ENCODE measurements around the gene PI4K2A. TPM values are rescaled to one million over a fixed set of nuclear protein-coding genes. Genes with fewer than 3 reads are reported as not detected.
A peak's percentile ranks its signal among the peaks of the same experiment; 100 is the strongest.
"Not testable (repeated sequence)": the region's sequence is repeated elsewhere in the genome, so short reads cannot be mapped to it uniquely, and the experiment has no call there.

Gene PI4K2A
- total RNA-seq, 2 donors from 2014 or later, result 18.0 to 22.9 TPM

DNA sequence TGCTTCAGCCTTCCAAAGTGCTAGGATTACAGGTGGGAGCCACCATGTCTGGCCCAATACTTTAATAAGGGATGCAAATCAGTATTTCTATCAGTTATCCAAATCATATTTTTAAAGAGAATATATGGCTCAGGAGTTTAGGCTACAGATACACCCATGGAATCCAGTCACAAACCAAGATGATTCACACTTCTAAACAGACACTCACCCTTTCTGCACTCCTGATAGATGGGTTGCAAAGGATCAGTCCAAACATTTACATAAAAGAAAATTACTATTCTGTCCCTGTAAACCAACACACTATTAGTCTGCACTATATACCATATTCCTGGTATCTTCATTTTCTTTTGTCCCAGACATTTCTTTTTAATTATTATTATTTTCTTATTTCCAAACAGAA is 9.4 kb upstream of the PI4K2A start:
- H3K27me3 ChIP-seq (replicated peaks; ENCODE audit: insufficient read depth), result no peaks in the 10 kb centered on the region
- ATAC-seq (ENCODE audit: insufficient number of reproducible peaks, low FRiP score, low read depth) (no peak), DNase-seq (ENCODE audit: low spot score) (no peak)
- H3K4me1 ChIP-seq (ENCODE audit: control insufficient read depth in 1 of 2, low read depth in 2 of 2), result peaks cover 4 to 13% of the 10 kb centered on the region in 2 donors
- no peak overlapping the region for H3K4me3 ChIP-seq
- no peaks in the 10 kb centered on the region for H3K36me3 ChIP-seq
- no peaks in the 10 kb centered on the region for H3K9me3 ChIP-seq
- TF ChIP-seq, protein P1, sequence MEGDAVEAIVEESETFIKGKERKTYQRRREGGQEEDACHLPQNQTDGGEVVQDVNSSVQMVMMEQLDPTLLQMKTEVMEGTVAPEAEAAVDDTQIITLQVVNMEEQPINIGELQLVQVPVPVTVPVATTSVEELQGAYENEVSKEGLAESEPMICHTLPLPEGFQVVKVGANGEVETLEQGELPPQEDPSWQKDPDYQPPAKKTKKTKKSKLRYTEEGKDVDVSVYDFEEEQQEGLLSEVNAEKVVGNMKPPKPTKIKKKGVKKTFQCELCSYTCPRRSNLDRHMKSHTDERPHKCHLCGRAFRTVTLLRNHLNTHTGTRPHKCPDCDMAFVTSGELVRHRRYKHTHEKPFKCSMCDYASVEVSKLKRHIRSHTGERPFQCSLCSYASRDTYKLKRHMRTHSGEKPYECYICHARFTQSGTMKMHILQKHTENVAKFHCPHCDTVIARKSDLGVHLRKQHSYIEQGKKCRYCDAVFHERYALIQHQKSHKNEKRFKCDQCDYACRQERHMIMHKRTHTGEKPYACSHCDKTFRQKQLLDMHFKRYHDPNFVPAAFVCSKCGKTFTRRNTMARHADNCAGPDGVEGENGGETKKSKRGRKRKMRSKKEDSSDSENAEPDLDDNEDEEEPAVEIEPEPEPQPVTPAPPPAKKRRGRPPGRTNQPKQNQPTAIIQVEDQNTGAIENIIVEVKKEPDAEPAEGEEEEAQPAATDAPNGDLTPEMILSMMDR (IDR thresholded peaks at IDR 0.05), result no peak
- H3K27ac ChIP-seq, result no peak overlapping the region

DNA sequence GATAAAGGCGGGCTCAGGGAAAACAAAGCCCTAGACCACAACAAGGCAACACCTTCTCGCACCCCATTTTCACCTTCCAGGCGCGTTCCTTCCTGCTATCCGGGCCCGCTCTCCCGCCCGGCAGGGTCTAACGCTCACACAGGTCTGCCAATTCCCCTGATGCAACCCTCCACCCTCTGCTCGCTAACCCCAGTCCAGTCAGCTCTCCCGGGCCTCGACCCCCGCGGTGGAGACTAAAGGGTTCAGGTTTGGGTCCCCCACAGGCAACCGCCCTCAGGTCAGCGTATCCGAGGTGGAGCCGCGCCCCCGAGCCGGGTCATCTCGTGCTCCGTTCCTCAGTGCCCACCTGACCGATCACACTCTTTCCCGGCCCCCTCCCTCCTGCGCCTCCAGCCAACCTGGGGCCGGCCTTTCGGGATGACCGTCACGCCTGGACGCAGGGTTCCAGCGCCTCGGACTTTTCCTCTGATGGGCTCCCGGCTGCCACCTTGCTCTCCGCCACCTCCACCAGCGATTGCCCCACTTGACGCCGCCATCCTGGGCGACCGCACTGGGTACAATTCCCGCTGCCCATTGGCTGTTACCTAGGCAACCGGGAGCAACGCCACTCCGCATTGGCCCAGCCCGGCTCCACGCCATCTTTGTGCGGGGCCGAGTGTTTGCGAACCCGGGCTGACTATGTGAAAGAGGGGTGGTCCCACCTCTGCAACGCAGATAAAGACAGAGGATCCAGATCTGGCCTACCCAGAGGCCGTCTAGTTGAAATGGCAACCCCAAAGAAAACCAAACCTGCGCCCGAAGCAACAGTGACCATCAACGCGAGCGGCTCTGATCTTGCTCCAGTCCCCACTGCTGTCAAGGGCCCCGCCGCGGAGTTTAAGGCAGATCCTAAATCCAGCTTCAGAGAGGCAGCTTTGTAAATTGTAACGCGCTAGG is 7.3 kb upstream of the PI4K2A start, which contains the start of gene MORN4:
TSS of gene MORN4 (minus strand) at position 552 of the 936 bp plus-strand sequence. CDS start 13,847 bp downstream, outside the sequence.
- DNase-seq (ENCODE audit: low spot score), result peak; percentile 80
- no peak within 1 kb of the TSS for H3K27ac ChIP-seq
- TF ChIP-seq, protein P1 (IDR thresholded peaks at IDR 0.05), result no peak
- H3K4me3 ChIP-seq, result peak within 1 kb of the TSS; percentile 87
- ATAC-seq (ENCODE audit: insufficient number of reproducible peaks, low FRiP score, low read depth), result peak; percentile 87
- no peaks in the 10 kb centered on the region for H3K27me3 ChIP-seq (replicated peaks; ENCODE audit: insufficient read depth)
- peaks cover 4 to 8% of the 10 kb centered on the region in 2 donors for H3K4me1 ChIP-seq (ENCODE audit: control insufficient read depth in 1 of 2, low read depth in 2 of 2)
- H3K9me3 ChIP-seq, result no peaks in the 10 kb centered on the region
- no peaks in the 10 kb centered on the region for H3K36me3 ChIP-seq

DNA sequence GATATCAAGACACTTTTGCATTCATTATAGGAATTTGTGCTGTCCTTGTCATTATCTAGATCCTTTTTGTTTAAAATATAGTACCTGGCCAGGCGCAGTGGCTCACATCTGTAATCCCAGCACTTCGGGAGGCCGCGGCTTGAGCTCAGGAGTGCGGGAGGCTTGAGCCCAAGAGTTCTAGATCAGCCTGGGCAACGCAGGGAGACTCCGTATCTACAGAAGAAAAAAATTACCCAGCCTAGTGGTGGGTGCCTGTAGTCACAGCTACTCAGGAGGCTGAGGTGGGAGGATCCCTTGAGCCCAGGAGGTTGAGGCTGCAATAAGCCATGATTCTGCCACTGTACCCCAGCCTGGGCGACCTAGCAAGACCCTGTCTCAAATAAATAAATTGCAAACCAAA is 6.5 kb upstream of the PI4K2A start:
- ATAC-seq (ENCODE audit: insufficient number of reproducible peaks, low FRiP score, low read depth), result no peak
- H3K27ac ChIP-seq, result no peak overlapping the region

DNA sequence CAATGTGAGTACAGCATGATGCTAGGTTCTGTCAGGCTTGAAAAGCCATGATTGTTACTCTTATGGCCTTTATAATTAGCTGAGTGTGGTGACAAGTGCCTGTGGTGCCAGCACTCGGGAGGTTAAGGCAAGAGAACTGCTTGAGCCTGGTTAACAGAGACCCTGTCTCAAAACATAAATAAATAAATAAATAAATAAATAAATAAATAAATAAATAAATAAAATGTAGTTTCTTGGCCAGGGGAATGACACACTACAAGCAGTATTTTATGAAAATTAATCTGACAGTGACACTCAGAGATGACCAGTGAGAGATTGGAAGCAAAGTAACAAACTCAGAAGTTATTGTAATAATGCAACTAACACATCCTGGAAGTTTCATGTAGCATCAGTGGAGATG is 4.9 kb upstream of the PI4K2A start:
- ATAC-seq (ENCODE audit: insufficient number of reproducible peaks, low FRiP score, low read depth), result no peak

More for the DNA sequence above, 6.5 kb upstream of the PI4K2A start:
- Histone ChIP-seq H3K27me3 (replicated peaks; ENCODE audit: insufficient read depth) (no peaks in the 10 kb centered on the region), H3K9me3 (no peaks in the 10 kb centered on the region), H3K36me3 (no peaks in the 10 kb centered on the region), H3K4me1 (ENCODE audit: control insufficient read depth in 1 of 2, low read depth in 2 of 2) (peaks cover 4 to 8% of the 10 kb centered on the region in 2 donors), H3K4me3 (peak overlapping the region; percentile 87)
- no peak for DNase-seq (ENCODE audit: low spot score)
- TF ChIP-seq, protein P1 (IDR thresholded peaks at IDR 0.05), result no peak

DNA sequence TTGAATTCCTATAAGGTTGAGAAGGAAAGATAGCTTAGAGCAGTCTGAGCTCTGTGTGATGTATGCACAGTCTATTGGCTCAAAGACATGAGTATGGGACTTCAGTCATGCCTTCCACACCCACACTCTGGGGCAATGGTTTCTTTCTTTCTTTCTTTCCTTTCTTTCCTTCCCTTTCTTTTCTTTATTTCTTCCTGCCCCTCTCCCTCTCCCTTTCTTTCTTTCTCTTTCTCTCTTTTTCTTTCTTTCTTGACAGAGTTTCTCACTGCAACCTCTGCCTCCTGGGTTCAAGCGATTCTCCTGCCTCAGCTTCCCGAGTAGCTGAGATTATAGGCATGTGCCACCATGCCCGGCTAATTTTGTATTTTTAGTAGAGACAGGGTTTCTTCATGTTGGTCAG is 1.4 kb upstream of the PI4K2A start:
- not testable (repeated sequence) for DNase-seq (ENCODE audit: low spot score); ATAC-seq (ENCODE audit: insufficient number of reproducible peaks, low FRiP score, low read depth); H3K27ac ChIP-seq; H3K36me3 ChIP-seq; H3K4me3 ChIP-seq; H3K27me3 ChIP-seq (replicated peaks; ENCODE audit: insufficient read depth); H3K9me3 ChIP-seq
- peaks cover 15 to 27% of the 10 kb centered on the region in 2 donors for H3K4me1 ChIP-seq (ENCODE audit: control insufficient read depth in 1 of 2, low read depth in 2 of 2)

More for the DNA sequence above, 4.9 kb upstream of the PI4K2A start:
- H3K36me3 ChIP-seq, result no peaks in the 10 kb centered on the region
- H3K9me3 ChIP-seq, result no peaks in the 10 kb centered on the region
- H3K27ac ChIP-seq, result no peak overlapping the region
- H3K4me3 ChIP-seq, result no peak overlapping the region
- TF ChIP-seq, protein P1 (IDR thresholded peaks at IDR 0.05), result no peak
- DNase-seq (ENCODE audit: low spot score), result no peak
- no peaks in the 10 kb centered on the region for H3K27me3 ChIP-seq (replicated peaks; ENCODE audit: insufficient read depth)
- H3K4me1 ChIP-seq (ENCODE audit: control insufficient read depth in 1 of 2, low read depth in 2 of 2), result peaks cover 4 to 8% of the 10 kb centered on the region in 2 donors
